Keratinocyte (primary cell): Measurements from ENCODE around the gene GLI3. TPM values are rescaled to one million over a fixed set of nuclear protein-coding genes. Genes with fewer than 3 reads are reported as not detected.

Experiments used
- DNase-seq: peaks from one replicate; pipeline ENCODE4 v3.0.0-alpha.2; 2011; ENCODE audit warnings: low read depth, missing footprints, low spot score
- FAIRE-seq: peaks from 2 replicates; lab custom pipeline; 2011; peaks lifted over from hg19 to GRCh38; lab: Jason Lieb, UNC
- H2AFZ ChIP-seq: 2 replicates; pipeline ENCODE4 v1.6.0; 2012; ENCODE audit warnings: low read length, control low read depth, inconsistent platforms; ENCODE audit not compliant: control insufficient read depth
- H3K27ac ChIP-seq: 2 replicates; pipeline ENCODE4 v1.5.1; 2011; ENCODE audit warnings: low read length; ENCODE audit not compliant: control insufficient read depth, insufficient read depth
- H3K27me3 ChIP-seq: 3 replicates; pipeline ENCODE4 v1.6.0; 2011; ENCODE audit warnings: low read length; ENCODE audit not compliant: control insufficient read depth, insufficient read depth; ENCODE audit errors: extremely low read depth
- H3K36me3 ChIP-seq, 2 experiments: 2 replicates in 1 of 2; 3 replicates in 1 of 2; pipeline ENCODE4 v1.5.1; 2011; ENCODE audit warnings: low read length in 2 of 2, mild to moderate bottlenecking in 1 of 2; ENCODE audit not compliant: control insufficient read depth in 2 of 2, insufficient read depth in 2 of 2; ENCODE audit errors: extremely low read depth in 1 of 2
- H3K4me1 ChIP-seq: 3 replicates; pipeline ENCODE4 v1.5.1; 2011; ENCODE audit warnings: low read length; ENCODE audit not compliant: control insufficient read depth, insufficient read depth; ENCODE audit errors: extremely low read depth
- H3K4me2 ChIP-seq: 3 replicates; pipeline ENCODE4 v1.6.0; 2011; ENCODE audit warnings: low read depth, low read length; ENCODE audit not compliant: control insufficient read depth, insufficient read depth; ENCODE audit errors: extremely low read depth
- H3K4me3 ChIP-seq, 3 experiments: fragments of 200-600 bp in 1 of 3; sonication (generic) in 1 of 3; 2 replicates in 2 of 3; 3 replicates in 1 of 3; pipeline ENCODE4 v1.5.1; 2011 to 2016; ENCODE audit warnings: low read length in 3 of 3, mild to moderate bottlenecking in 3 of 3, control low read depth in 2 of 3, inconsistent platforms in 1 of 3, low read depth in 1 of 3, mixed read lengths in 1 of 3, mixed run types in 1 of 3, moderate library complexity in 1 of 3; ENCODE audit not compliant: control insufficient read depth in 2 of 3, insufficient read depth in 2 of 3; ENCODE audit errors: extremely low read depth in 1 of 3
- H3K79me2 ChIP-seq: 2 replicates; pipeline ENCODE4 v1.6.0; 2012; ENCODE audit warnings: low read length; ENCODE audit not compliant: control insufficient read depth, insufficient read depth
- H3K9ac ChIP-seq: 3 replicates; pipeline ENCODE4 v1.6.0; 2011; ENCODE audit warnings: low read length; ENCODE audit not compliant: control insufficient read depth, insufficient read depth; ENCODE audit errors: extremely low read depth
- H3K9me1 ChIP-seq: 3 replicates; pipeline ENCODE4 v1.6.0; 2011; ENCODE audit warnings: low read length; ENCODE audit not compliant: control insufficient read depth, insufficient read depth; ENCODE audit errors: extremely low read depth
- H3K9me3 ChIP-seq: 2 replicates; pipeline ENCODE4 v1.5.1; 2012; ENCODE audit warnings: low read depth, low read length; ENCODE audit not compliant: control insufficient read depth
- H4K20me1 ChIP-seq: 3 replicates; pipeline ENCODE4 v1.6.0; 2011; ENCODE audit warnings: low read length; ENCODE audit not compliant: control insufficient read depth, insufficient read depth; ENCODE audit errors: extremely low read depth
- CTCF ChIP-seq, 3 experiments: IDR thresholded peaks in 1 of 3; conservative IDR thresholded peaks in 1 of 3; optimal IDR thresholded peaks in 1 of 3; 2 replicates in 2 of 3; 3 replicates in 1 of 3; pipeline versions ENCODE3 to v1.5.1; 2011; ENCODE audit warnings: low read length in 3 of 3, mild to moderate bottlenecking in 3 of 3, moderate library complexity in 2 of 3, control low read depth in 1 of 3, inconsistent platforms in 1 of 3; ENCODE audit not compliant: insufficient read depth in 2 of 3; ENCODE audit errors: extremely low read depth in 1 of 3
- EZH2 ChIP-seq: IDR thresholded peaks from one replicate; pipeline ENCODE4 v1.6.1; 2012; ENCODE audit warnings: inconsistent platforms, mild to moderate bottlenecking, low read length, moderate library complexity
- dilution Hi-C: fragments of 300-500 bp; cut with MboI; formaldehyde crosslinking; loops from one replicate; pipeline ENCODE4 v1.7.0; 2020; ENCODE audit warnings: low sequenced_read_pairs; ENCODE audit not compliant: extremely low pct_ligation_motif_present
- polyA plus RNA-seq, 5 experiments: library from polyadenylated mRNA; depleted of rRNA in 3 of 5; stranded (reverse) in 3 of 5; stranded (forward) in 1 of 5; unstranded in 1 of 5; fragments of >200 nt; gene quantifications; 1 replicate in 1 of 5; 2 replicates in 3 of 5; 3 replicates in 1 of 5; pipeline versions ENCODE4 v1.2.1 to v1.2.3, GENCODE V29; 2011 to 2012; ENCODE audit warnings: missing spikeins in 2 of 5, low read depth in 1 of 5, low replicate concordance in 1 of 5

GLI3 gene
- polyA plus RNA-seq, 1 donor (not counting 4 experiments of a cell fraction or from before 2014, with no cell fraction given): 3.6 TPM

- DNase-seq (no peak), FAIRE-seq (no peak)
- Histone ChIP-seq H4K20me1 (no peaks in the 10 kb centered on the region), H3K79me2 (no peaks in the 10 kb centered on the region), H2AFZ (no peak overlapping the region), H3K4me1 (peaks cover 11% of the 10 kb centered on the region), H3K9me3 (no peaks in the 10 kb centered on the region), H3K4me2 (no peak overlapping the region), H3K36me3 (no peaks in the 10 kb centered on the region), H3K27ac (no peak overlapping the region), H3K9ac (no peak overlapping the region), H3K27me3 (no peaks in the 10 kb centered on the region), H3K4me3 (no peak overlapping the region), H3K9me1 (peaks cover 3% of the 10 kb centered on the region)
- TF ChIP-seq CTCF (optimal IDR thresholded peaks at IDR 0.05 in 1 of 3, IDR thresholded peaks at IDR 0.05 in 1 of 3, conservative IDR thresholded peaks at IDR 0.05 in 1 of 3; ENCODE audit: extremely low read depth in 1 of 3, insufficient read depth in 2 of 3, low read length in 3 of 3) (no peak), EZH2 (no peak)
- dilution Hi-C loops: no loop called here
These were observed 102.6 kb downstream of the GLI3 start for GRCh38 chr7:42134276-42134876.

- no peak overlapping the region for H3K4me3 ChIP-seq
- H3K36me3 ChIP-seq: no peaks in the 10 kb centered on the region
- H3K9me1 ChIP-seq: peaks cover 3% of the 10 kb centered on the region
- TF ChIP-seq CTCF (optimal IDR thresholded peaks at IDR 0.05 in 1 of 3, IDR thresholded peaks at IDR 0.05 in 1 of 3, conservative IDR thresholded peaks at IDR 0.05 in 1 of 3; ENCODE audit: extremely low read depth in 1 of 3, insufficient read depth in 2 of 3, low read length in 3 of 3) (no peak), EZH2 (no peak)
- H3K9ac ChIP-seq: no peak overlapping the region
- no peak for DNase-seq
- H3K79me2 ChIP-seq: no peaks in the 10 kb centered on the region
- no peak overlapping the region for H3K4me2 ChIP-seq
- no peaks in the 10 kb centered on the region for H3K9me3 ChIP-seq
- H3K27me3 ChIP-seq: no peaks in the 10 kb centered on the region
- FAIRE-seq: no peak
- no peaks in the 10 kb centered on the region for H4K20me1 ChIP-seq
- no peak overlapping the region for H3K27ac ChIP-seq
- peaks cover 11% of the 10 kb centered on the region for H3K4me1 ChIP-seq
- peak overlapping the region; percentile 10 for H2AFZ ChIP-seq
- dilution Hi-C loops: no loop called here
These were observed 103.7 kb downstream of the GLI3 start for GRCh38 chr7:42133321-42133720.
